HG02981 (cell line): Measurements from ENCODE around the gene TRDMT1.

ENCODE experiments used
- ATAC-seq: cut with Tn5 transposase; IDR thresholded peaks from one replicate; pipeline ENCODE4 v1.9.1; 2021; ENCODE audit warnings: mild to moderate bottlenecking, moderate library complexity; ENCODE audit not compliant: unreplicated experiment

TRDMT1 gene

GRCh38 chr10:17212802-17213221 is 11.3 kb upstream of the TRDMT1 start:
- no peak for ATAC-seq

DNA sequence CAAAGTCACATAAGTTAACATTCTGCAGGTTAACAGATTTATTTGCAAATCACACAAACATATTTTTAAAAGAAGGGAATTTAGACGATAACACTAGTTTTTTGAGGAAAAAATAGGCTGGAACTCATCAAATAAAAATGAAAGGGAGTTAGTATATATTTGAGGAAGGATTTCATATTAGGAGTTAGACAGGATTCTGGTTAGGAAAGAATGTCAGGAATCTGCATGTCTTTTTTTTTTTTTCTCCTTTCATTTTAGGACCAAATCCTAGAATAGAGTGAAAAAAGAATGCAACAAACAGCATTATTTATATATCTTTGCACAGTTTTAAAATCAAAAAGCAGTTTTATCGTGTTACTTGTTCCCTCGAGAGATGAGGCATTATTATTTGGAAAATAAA is 8.9 kb upstream of the TRDMT1 start:
- ATAC-seq: no peak

DNA sequence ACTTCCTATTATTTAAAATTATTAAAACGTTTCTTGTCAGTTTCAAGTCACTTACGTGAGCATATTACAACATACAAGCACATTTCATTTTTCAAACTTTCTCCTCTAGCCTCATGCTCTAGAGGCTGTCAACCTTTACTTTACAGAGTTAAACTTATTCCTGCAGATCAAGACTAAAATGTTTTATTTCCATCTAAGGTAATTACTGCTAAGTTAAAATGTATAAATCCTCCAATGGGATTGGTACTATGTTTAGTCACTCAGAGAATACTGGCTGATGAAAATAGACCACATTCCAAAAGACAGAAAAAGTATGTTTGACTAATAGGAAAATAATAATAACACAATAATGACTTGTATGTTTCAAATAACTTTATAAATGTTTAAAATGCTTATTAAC is 8.4 kb upstream of the TRDMT1 start:
- no peak for ATAC-seq

DNA sequence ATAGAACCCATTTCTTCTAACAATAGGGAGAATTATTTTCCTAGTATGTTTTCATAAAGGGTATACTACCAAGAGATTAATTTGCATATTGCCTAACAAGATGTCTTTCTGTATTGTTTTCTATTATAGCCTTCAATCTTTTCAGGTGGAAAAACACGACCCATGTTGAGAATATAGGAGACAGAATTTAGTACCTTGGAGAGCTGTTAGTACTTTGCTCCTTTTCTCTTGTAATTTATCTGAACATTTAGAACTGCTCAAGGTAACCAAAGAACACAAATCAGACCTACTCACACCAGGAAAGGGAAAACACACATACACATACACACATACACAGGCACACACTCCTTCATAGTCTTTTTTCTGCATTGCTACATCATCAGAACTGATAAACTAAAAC is 7.8 kb upstream of the TRDMT1 start:
- ATAC-seq: no peak

DNA sequence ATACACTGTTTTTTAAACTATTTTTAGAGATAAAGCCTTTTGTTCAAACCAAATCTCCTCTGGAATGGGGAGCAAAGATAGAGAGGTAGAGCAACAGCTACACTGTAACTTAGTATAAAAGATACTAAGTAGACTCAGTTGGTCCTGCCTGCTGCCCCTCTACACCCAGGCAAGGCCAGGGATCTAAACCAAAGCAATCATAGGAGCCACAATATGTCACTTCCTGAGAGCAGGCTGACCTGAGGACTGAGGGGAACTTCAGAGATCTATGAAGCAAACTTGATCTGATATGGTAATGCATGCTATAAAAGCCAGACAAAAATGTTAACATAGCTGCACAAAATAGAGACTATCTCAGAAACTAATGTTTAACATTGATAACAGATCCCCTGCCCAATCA is 7.0 kb upstream of the TRDMT1 start:
- no peak for ATAC-seq

GRCh38 chr10:17206210-17206709 is 4.8 kb upstream of the TRDMT1 start:
- ATAC-seq: peak; percentile 70

GRCh38 chr10:17203416-17203815 is 1.9 kb upstream of the TRDMT1 start:
- ATAC-seq: no peak

DNA sequence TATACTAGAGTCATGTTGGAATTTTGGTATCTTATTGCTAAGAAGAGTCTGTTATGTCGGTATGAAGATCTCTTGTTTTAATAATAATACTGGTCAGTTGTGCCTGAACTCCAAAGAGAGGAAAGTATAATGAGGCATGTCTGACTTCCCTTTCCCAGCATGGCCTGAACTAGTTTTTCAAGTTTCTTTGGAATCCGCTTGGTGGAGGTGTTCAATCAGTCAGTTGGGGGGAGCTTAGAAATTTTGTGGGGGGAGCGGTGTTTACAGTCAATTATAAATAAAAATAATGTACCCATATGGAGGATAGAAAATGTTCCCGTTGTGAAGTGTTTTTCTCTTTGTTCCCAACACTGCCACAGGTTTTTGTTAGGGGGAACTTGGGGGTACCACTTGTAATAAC is 1.5 kb upstream of the TRDMT1 start:
- no peak for ATAC-seq

- no peak for ATAC-seq
These were observed 1.0 kb upstream of the TRDMT1 start for GRCh38 chr10:17202506-17202905.

- no peak for ATAC-seq
These were observed 283 bp upstream of the TRDMT1 start for GRCh38 chr10:17201794-17202116.

GRCh38 chr10:17200001-17200911 is 1.2 kb downstream of the TRDMT1 start:
- peak; percentile 39 for ATAC-seq

- ATAC-seq: no peak
These were observed 2.1 kb downstream of the TRDMT1 start for GRCh38 chr10:17199351-17199804.

DNA sequence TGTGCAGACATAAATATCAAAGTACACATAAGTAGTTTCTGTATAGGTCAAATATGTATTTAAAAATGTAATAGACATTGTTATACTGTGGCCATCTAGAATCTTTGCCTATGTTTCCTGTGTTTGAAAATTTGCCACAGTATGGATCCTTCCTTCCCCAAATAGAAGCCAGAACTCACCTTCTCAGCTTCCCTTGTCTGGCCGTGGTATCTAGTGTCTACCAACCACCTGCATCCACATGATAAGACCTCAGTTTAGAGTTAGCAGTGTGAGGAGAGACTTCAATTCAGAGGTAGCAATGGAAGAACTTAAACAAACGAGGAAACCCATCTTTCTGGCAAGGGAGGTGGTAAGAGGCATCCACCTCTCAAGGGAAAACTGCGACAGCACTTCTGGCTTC is 4.9 kb downstream of the TRDMT1 start:
- ATAC-seq: no peak

DNA sequence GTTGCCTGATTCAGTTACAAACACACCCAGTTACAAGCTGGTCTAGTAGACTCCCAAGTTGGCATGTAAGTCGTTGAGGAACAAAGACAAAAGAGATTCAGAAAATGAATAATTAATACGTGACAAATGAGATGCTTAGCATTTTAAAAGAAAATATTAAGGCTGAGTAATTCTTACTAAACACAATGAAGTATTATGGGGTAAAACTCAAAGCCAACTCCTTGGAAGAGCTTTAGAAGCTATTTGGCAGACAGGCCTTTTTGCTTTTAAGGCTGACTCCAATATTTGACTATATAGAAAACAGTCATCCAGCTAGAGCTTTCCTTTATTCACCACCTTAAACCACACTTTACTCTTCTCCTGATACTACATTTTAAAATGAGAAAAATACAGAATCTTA is 5.4 kb downstream of the TRDMT1 start:
- no peak for ATAC-seq

- no peak for ATAC-seq
These were observed 6.4 kb downstream of the TRDMT1 start for GRCh38 chr10:17195083-17195482.

GRCh38 chr10:17190602-17191001 is 10.9 kb downstream of the TRDMT1 start:
- no peak for ATAC-seq

DNA sequence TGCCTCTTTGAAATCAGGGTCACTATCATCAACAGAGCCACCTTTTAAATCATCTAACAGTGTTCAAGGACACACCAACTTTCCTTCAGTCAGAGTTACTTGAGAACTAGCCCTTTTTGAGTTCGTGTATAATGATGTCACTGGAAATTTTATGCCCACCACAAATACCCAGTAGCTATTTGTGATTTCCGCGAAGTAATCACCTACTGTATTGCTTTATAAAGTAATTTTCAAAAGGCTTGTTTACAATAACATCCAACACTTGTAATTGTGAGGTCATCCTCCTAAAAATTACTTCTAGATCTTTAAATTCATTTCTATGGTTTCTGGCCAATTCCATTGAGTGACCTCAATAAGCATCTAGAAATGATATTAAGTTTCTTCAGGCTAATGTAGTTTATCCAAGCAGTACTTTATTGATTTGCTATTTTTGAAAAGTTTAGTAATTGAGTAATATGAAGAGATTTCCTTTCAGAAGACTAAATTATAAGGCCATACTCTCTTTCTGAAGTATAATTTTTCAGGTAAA is 12.8 kb downstream of the TRDMT1 start:
- ATAC-seq: no peak

DNA sequence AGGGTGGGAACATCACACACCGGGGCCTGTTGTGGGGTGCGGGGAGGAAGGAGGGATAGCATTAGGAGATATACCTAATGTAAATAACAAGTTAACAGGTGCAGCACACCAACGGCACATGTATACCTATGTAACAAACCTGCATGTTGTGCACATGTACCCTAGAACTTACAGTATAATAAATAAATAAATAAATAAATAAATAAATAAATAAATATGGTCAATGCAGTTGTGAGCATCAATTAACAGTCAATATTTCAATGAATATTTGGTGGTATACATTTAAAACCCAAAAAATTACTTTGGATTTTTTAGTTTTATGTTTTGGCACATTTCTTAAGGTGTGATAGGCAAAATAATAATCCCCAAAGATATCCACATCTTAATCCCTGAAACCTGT is 15.6 kb downstream of the TRDMT1 start:
- no peak for ATAC-seq

- ATAC-seq: no peak
These were observed 18.4 kb downstream of the TRDMT1 start for GRCh38 chr10:17183110-17183509.

DNA sequence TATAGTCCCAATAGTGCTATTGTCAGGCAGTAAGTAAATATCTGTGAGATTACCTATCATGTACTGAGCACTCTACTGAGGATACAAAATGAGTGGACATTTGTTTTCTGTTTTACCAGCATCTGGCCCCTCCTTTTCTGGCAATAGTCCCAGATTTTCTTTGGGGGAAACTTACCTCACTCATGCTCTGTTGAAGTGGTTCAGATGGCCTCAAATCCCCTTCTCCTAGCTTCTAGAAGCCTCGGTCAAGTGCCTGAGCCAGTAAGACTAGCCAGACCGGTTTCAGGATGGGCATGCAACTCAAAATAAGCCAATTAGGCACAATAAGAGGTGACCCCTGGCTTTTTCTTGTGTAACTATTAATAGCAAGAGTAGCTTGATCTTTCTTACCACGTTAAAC is 19.7 kb downstream of the TRDMT1 start:
- ATAC-seq: no peak

DNA sequence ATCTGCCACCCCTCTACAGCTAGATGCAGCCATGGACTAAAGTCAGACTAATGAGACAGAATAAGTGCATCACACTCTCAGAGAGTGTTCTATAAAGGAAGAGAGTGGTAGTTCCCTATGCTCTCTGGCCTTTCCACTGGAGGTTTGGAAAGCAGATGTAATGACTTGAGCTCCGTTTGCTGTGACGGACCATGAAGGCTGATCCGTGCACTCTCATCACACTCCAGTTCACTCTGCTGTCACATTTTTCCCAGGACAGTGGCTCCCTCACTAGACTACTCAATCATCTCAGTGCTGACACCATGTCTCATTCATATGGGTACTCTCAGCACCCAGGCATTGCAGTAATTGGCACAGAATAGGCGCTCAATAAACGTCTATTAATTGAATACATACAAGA is 20.4 kb downstream of the TRDMT1 start:
- ATAC-seq: no peak

- no peak for ATAC-seq
These were observed 22.5 kb downstream of the TRDMT1 start for GRCh38 chr10:17179002-17179401.
